ENCODE measurements around the gene MTMR10. TPM values are rescaled to one million over a fixed set of nuclear protein-coding genes. Genes with fewer than 3 reads are reported as not detected.
A peak's percentile ranks its signal among the peaks of the same experiment; 100 is the strongest.

Gene MTMR10
- total RNA-seq, 4 donors from 2014 or later: 16.6 to 41.2 (median 28.0) TPM

- TF ChIP-seq CTCF (IDR thresholded peaks at IDR 0.05): no peak
- no peaks in the 10 kb centered on the region for H3K27me3 ChIP-seq
- 87 to 88% methylated on average over 8 to 9 of the region's 9 CpGs for WGBS, 2 donors
- DNase-seq: no peak
- intact Hi-C loops (cut with DNase I): no loop called here
- no peaks in the 10 kb centered on the region for H3K9me3 ChIP-seq
- H3K27ac ChIP-seq: peak overlapping the region in 2 of 4 donors; percentile 4 to 47
- H3K4me3 ChIP-seq: no peak overlapping the region
- no peaks in the 10 kb centered on the region for H3K4me1 ChIP-seq
- peaks cover 17 to 100% (median 32%) of the 10 kb centered on the region in 3 donors for H3K36me3 ChIP-seq
Measured at GRCh38 chr15:30921781-30922479, 69.5 kb downstream of the MTMR10 start.

GRCh38 chr15:30921106-30921505 lies 70.3 kb downstream of the MTMR10 start:
- Histone ChIP-seq H3K27me3 (no peaks in the 10 kb centered on the region), H3K36me3 (peaks cover 17 to 100% (median 29%) of the 10 kb centered on the region in 3 donors), H3K4me3 (no peak overlapping the region), H3K9me3 (no peaks in the 10 kb centered on the region), H3K27ac (no peak overlapping the region), H3K4me1 (no peaks in the 10 kb centered on the region)
- no peak for DNase-seq
- WGBS, 2 donors: 77 to 99% methylated on average over 2 to 4 of the region's 4 CpGs
- intact Hi-C loops (cut with DNase I): no loop called here
- TF ChIP-seq POLR2A (IDR thresholded peaks at IDR 0.05) (no peak), CTCF (IDR thresholded peaks at IDR 0.05) (no peak)

- Histone ChIP-seq H3K27ac (no peak overlapping the region), H3K36me3 (peaks cover 16 to 100% (median 23%) of the 10 kb centered on the region in 3 donors), H3K4me3 (no peak overlapping the region), H3K9me3 (no peaks in the 10 kb centered on the region), H3K27me3 (no peaks in the 10 kb centered on the region), H3K4me1 (no peaks in the 10 kb centered on the region)
- TF ChIP-seq POLR2A (IDR thresholded peaks at IDR 0.05) (no peak), CTCF (IDR thresholded peaks at IDR 0.05) (no peak)
- intact Hi-C loops (cut with DNase I): no loop called here
- WGBS, 2 donors: 82 to 87% methylated on average over 5 of the region's 5 CpGs
- DNase-seq: no peak
Measured at GRCh38 chr15:30919877-30920550, 71.4 kb downstream of the MTMR10 start.

GRCh38 chr15:30918366-30918765 lies 73.1 kb downstream of the MTMR10 start:
- Histone ChIP-seq H3K4me1 (no peaks in the 10 kb centered on the region), H3K4me3 (no peak overlapping the region), H3K27me3 (no peaks in the 10 kb centered on the region), H3K27ac (no peak overlapping the region), H3K36me3 (peaks cover 7 to 100% (median 16%) of the 10 kb centered on the region in 3 donors), H3K9me3 (no peaks in the 10 kb centered on the region)
- no peak for DNase-seq
- no peak for TF ChIP-seq POLR2A (IDR thresholded peaks at IDR 0.05)
- no peak for TF ChIP-seq CTCF (IDR thresholded peaks at IDR 0.05)
- intact Hi-C loops (cut with DNase I): no loop called here
- WGBS, 2 donors: 91 to 92% methylated on average over 5 of the region's 5 CpGs

- intact Hi-C loops (cut with DNase I): no loop called here
- no peak for DNase-seq
- Histone ChIP-seq H3K4me1 (no peaks in the 10 kb centered on the region), H3K36me3 (peaks cover 6 to 100% (median 9%) of the 10 kb centered on the region in 3 donors), H3K27me3 (no peaks in the 10 kb centered on the region), H3K27ac (no peak overlapping the region), H3K4me3 (no peak overlapping the region), H3K9me3 (no peaks in the 10 kb centered on the region)
- WGBS, 2 donors: 82 to 88% methylated on average over 1 of the region's 1 CpG
- TF ChIP-seq POLR2A (IDR thresholded peaks at IDR 0.05) (no peak), CTCF (IDR thresholded peaks at IDR 0.05) (no peak)
Measured at GRCh38 chr15:30917675-30918074, 73.8 kb downstream of the MTMR10 start.
